Neutrophil (primary cell): ENCODE measurements around the gene DCTN5.
A peak's percentile ranks its signal among the peaks of the same experiment; 100 is the strongest.

ENCODE experiments used
- H3K27ac ChIP-seq: fragments of 200-600 bp; sonication (generic); 2 replicates; pipeline ENCODE4 v1.5.1; 2016; ENCODE audit warnings: mild to moderate bottlenecking, moderate library complexity
- H3K27me3 ChIP-seq: fragments of 200-600 bp; sonication (generic); 2 replicates; pipeline ENCODE4 v1.6.0; 2016; ENCODE audit warnings: mild to moderate bottlenecking
- H3K36me3 ChIP-seq: fragments of 200-600 bp; sonication (generic); 2 replicates; pipeline ENCODE4 v1.5.1; 2017
- H3K4me1 ChIP-seq, 2 experiments: fragments of 200-600 bp in 1 of 2; sonication (generic) in 1 of 2; 1 replicate in 1 of 2; 2 replicates in 1 of 2; pipeline versions ENCODE4 v1.5.1 to v1.6.1; 2013 to 2016; ENCODE audit warnings: low read depth in 1 of 2, low read length in 1 of 2, mild to moderate bottlenecking in 1 of 2, moderate library complexity in 1 of 2; ENCODE audit not compliant: control insufficient read depth in 1 of 2, insufficient read depth in 1 of 2
- H3K4me3 ChIP-seq, 2 experiments: fragments of 200-600 bp in 1 of 2; sonication (generic) in 1 of 2; 1 replicate in 1 of 2; 2 replicates in 1 of 2; pipeline ENCODE4 v1.5.1; 2013 to 2016; ENCODE audit warnings: low read depth in 1 of 2, low read length in 1 of 2, mild to moderate bottlenecking in 1 of 2, moderate library complexity in 1 of 2
- H3K9me3 ChIP-seq: fragments of 200-600 bp; sonication (generic); 2 replicates; pipeline ENCODE4 v1.5.1; 2016
- TF ChIP-seq, protein P1 (sequence below): fragments of 200-600 bp; sonication (generic); IDR thresholded peaks from 2 replicates; pipeline ENCODE4 v1.5.1; 2016; ENCODE audit warnings: antibody characterized with exemption

The DCTN5 gene

DNA sequence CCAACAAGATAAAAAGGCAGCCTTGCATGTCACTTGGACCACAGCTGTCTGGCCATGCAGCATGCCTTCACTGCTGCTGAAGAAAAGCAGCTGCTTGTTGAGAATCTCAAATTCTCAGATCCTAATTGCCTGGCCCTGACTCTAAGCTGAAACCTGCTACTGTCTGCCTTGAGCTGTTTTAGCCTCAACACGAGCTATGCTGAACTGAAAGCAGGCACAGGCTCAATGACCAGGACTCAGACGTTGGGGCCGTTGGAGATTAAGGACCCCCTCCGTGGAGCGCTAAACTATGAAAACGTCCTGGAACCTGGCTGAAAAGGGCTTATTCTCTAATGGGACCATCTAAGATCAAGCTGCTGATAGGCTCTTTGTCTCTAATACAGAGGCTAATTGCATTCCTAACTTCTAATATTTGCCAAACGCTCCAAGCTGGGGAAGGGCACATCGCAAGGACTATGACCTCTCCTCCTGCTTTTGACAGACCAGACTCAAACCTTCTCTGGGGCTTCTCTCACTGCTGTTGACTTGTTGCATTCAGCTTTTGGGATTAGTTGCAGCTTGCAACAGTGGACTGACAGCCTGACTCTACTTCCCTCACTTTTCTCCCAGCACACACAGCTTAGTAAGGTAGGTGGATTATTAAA lies 32.8 kb downstream of the DCTN5 start:
- H3K36me3 ChIP-seq: peaks cover 61% of the 10 kb centered on the region
- H3K27me3 ChIP-seq: no peaks in the 10 kb centered on the region
- no peaks in the 10 kb centered on the region for H3K9me3 ChIP-seq
- TF ChIP-seq, protein P1, sequence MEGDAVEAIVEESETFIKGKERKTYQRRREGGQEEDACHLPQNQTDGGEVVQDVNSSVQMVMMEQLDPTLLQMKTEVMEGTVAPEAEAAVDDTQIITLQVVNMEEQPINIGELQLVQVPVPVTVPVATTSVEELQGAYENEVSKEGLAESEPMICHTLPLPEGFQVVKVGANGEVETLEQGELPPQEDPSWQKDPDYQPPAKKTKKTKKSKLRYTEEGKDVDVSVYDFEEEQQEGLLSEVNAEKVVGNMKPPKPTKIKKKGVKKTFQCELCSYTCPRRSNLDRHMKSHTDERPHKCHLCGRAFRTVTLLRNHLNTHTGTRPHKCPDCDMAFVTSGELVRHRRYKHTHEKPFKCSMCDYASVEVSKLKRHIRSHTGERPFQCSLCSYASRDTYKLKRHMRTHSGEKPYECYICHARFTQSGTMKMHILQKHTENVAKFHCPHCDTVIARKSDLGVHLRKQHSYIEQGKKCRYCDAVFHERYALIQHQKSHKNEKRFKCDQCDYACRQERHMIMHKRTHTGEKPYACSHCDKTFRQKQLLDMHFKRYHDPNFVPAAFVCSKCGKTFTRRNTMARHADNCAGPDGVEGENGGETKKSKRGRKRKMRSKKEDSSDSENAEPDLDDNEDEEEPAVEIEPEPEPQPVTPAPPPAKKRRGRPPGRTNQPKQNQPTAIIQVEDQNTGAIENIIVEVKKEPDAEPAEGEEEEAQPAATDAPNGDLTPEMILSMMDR: no peak
- H3K27ac ChIP-seq: no peak overlapping the region
- no peak overlapping the region for H3K4me3 ChIP-seq
- H3K4me1 ChIP-seq: peaks cover 8 to 10% of the 10 kb centered on the region in 2 experiments

DNA sequence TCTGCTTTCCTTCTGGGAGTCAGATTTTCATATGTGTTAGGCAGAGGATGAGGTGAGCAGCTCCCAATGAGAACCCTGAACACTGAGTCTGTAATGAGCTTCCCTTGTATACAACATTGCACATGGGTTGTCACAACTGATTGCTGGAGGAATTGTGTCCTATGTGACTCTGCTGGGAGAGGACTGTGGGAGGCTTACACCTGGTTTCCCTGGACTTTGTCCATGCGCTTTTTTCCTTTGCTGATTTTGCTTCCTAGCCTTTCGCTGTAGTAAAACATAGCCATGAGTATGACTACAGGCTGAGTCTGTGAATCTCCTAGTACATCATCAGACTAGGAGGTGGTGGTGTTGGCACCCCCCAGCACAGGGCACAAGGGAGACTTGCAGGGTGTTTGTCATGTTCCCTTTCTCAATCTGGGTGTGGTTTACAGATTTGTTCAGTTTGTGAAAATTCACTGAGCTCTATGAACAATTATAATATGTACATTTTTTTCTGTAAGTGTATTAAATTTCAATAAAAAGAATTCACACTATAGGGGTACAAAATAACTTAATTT lies 35.7 kb downstream of the DCTN5 start:
- TF ChIP-seq, protein P1: no peak
- Histone ChIP-seq H3K4me1 (peaks cover 29 to 30% of the 10 kb centered on the region in 2 experiments), H3K27ac (no peak overlapping the region)

DNA sequence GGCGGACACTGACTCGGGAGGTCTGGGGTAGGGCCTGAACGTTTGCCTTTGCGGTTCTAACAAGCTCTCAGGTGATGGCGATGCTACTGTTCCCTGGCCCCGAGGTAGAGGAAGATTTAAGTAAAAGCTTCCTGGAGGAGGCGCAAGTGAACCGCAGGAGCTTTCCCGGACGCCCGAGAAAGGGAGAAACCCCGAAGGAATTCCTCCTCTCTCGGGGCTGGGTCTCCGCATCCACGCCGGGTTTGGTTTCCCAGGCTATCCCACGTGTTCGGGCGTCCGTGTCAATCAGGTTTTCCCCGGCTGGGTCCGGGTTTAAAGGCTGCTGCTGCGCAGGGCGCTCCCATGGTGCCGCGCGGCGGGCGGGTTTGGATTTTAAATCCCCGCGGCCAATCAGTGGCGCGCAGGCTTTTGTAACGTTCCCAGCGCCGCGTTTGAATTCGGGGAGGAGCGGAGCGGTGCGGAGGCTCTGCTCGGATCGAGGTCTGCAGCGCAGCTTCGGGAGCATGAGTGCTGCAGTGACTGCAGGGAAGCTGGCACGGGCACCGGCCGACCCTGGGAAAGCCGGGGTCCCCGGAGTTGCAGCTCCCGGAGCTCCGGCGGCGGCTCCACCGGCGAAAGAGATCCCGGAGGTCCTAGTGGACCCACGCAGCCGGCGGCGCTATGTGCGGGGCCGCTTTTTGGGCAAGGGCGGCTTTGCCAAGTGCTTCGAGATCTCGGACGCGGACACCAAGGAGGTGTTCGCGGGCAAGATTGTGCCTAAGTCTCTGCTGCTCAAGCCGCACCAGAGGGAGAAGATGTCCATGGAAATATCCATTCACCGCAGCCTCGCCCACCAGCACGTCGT lies 37.4 kb downstream of the DCTN5 start, which contains the start of gene PLK1:
Gene PLK1, plus strand, starts transcription at position 460 of the 844 bp plus-strand sequence. Its CDS starts 44 bp downstream, at position 504.
- Histone ChIP-seq H3K4me1 (peaks cover 33% of the 10 kb centered on the region in 2 experiments), H3K27me3 (no peaks in the 10 kb centered on the region), H3K4me3 (peak within 1 kb of the TSS; percentile 60 to 72), H3K27ac (peak within 1 kb of the TSS; percentile 51), H3K36me3 (peaks cover 46% of the 10 kb centered on the region), H3K9me3 (no peaks in the 10 kb centered on the region)
- TF ChIP-seq, protein P1: no peak

More for the DNA sequence above, 35.7 kb downstream of the DCTN5 start:
- peaks cover 48% of the 10 kb centered on the region for H3K36me3 ChIP-seq
- H3K9me3 ChIP-seq: no peaks in the 10 kb centered on the region
- H3K4me3 ChIP-seq: no peak overlapping the region
- no peaks in the 10 kb centered on the region for H3K27me3 ChIP-seq

DNA sequence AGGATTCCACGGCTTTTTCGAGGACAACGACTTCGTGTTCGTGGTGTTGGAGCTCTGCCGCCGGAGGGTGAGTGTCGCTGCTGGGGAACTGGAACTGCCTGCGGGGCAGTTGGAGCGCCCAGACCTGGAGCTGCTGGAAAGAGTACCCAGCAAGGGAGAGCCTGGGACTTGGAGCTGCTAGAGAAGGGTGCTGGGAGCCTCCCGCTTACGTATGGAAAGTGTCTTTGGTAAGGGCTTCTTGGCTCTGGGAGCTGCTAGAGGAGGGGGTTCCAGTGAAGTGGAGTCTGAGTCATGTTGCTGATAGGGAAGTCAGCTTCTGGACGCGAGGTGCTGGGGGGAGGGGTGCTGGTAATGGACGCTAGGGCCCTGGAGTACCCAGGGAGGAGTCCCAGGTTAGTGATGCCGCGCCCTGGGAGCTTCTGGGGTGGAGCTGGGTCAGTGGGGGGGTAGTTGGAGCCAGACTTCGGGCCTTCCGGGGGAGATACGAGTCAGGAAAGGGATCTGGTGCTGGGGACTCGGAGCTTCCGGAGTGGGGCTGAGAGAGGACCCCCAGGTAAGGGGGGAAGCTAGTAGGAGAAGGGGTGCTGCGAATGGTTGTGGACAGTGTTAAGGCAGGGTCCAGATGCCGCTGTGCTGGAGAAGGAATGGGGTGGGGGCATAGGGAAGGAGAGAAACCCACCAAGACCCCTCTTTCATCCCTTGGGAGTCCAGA lies 38.2 kb downstream of the DCTN5 start:
- Histone ChIP-seq H3K27ac (peak overlapping the region; percentile 51), H3K4me3 (peak overlapping the region; percentile 60 to 72), H3K27me3 (no peaks in the 10 kb centered on the region), H3K36me3 (peaks cover 46% of the 10 kb centered on the region), H3K4me1 (peaks cover 33% of the 10 kb centered on the region in 2 experiments), H3K9me3 (no peaks in the 10 kb centered on the region)
- TF ChIP-seq, protein P1: peak; percentile 5

DNA sequence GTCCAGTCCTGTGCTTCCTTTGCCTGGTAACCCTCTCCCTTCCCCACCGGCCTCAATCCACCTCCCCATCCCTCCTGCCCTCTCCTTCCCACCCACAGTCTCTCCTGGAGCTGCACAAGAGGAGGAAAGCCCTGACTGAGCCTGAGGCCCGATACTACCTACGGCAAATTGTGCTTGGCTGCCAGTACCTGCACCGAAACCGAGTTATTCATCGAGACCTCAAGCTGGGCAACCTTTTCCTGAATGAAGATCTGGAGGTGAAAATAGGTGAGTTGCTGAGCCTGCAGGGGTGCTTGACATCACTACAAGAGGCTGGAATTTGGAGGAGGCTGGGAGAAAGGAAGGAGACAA lies 38.7 kb downstream of the DCTN5 start:
- H3K9me3 ChIP-seq: no peaks in the 10 kb centered on the region
- TF ChIP-seq, protein P1: peak; percentile 3
- H3K27ac ChIP-seq: no peak overlapping the region
- H3K36me3 ChIP-seq: peaks cover 44% of the 10 kb centered on the region
- no peaks in the 10 kb centered on the region for H3K27me3 ChIP-seq
- peaks cover 33% of the 10 kb centered on the region in 2 experiments for H3K4me1 ChIP-seq
- H3K4me3 ChIP-seq: peak overlapping the region in 1 of 2 experiments; percentile 60
